ENCODE data around the gene AGMAT. TPM values are rescaled to one million over a fixed set of nuclear protein-coding genes. Genes with fewer than 3 reads are reported as not detected.

Gene AGMAT
- total and polyA plus RNA-seq, 2 of the 4 experiments (the other 2 are of a cell fraction), result 0.18 to 0.26 TPM

DNA sequence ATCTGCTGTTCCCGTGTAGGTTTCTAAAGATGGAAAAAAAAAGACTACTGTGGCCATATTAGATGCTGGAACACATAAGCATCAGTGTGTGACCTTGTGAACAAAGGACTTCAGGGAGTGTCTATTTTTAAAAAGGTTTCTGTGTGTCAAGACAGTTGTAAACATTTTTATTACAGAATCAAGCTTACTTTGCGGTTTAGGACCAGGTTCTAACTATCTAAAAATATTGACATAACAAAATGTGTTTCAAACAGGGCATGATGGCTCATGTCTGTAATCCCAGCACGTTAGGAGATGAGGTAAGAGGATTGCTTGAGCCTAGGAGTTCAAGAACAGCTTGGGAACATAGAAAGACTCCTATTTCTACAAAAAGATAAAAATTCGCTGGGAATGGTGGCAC is 25.3 kb upstream of the AGMAT start (continued):
- TF ChIP-seq RCOR1 (IDR thresholded peaks at IDR 0.05; ENCODE audit: insufficient replicate concordance, low read length) (no peak), BHLHE40 (IDR thresholded peaks at IDR 0.05; ENCODE audit: low read depth, low read length) (no peak), CHD1 (IDR thresholded peaks at IDR 0.05; ENCODE audit: low read depth, low read length) (no peak)

DNA sequence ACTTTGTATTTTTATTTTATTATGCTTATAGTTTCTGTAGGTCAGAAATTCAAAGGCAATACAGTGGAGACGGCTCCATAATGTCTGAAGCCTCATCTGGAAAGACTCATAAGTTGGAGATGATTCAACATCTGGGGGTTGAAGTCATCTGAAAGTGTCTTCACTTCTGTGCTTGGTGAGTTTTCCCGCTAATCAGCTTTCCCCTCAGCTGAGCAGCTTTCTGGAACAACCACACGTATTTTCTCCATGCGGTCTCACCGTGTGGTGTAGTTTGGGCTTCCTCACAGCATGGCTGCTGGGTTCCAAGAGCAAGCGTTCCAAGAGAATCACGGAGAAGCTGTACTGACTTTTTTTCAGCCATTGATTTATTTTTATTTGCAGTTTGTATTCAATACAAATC is 24.8 kb upstream of the AGMAT start:
- Histone ChIP-seq H3K23ac (ENCODE audit: low read depth, low read length) (no peak overlapping the region), H3K36me3 (ENCODE audit: control insufficient read depth, insufficient read depth, low read length) (no peaks in the 10 kb centered on the region), H4K91ac (ENCODE audit: insufficient read depth, low read depth, low read length) (no peak overlapping the region), H2AFZ (replicated peaks; ENCODE audit: low read length, poor library complexity) (no peak overlapping the region), H2AK9ac (replicated peaks; ENCODE audit: low read depth, low read length, poor library complexity) (no peak overlapping the region), H2BK120ac (ENCODE audit: low read depth, low read length) (no peak overlapping the region), H2BK5ac (ENCODE audit: low read depth, low read length, poor library complexity, severe bottlenecking) (no peak overlapping the region), H3K18ac (ENCODE audit: low read depth, low read length) (no peak overlapping the region), H4K8ac (ENCODE audit: low read depth in 2 of 2, low read length in 2 of 2) (no peak overlapping the region), H3K4ac (ENCODE audit: low read depth, low read length) (no peak overlapping the region), H3K27me3 (ENCODE audit: control insufficient read depth, insufficient read depth, low read length) (no peaks in the 10 kb centered on the region), H3K4me1 (ENCODE audit: control insufficient read depth, insufficient read depth, low read length) (no peaks in the 10 kb centered on the region), H3K79me1 (ENCODE audit: low read depth in 1 of 2, low read length in 2 of 2) (no peaks in the 10 kb centered on the region), H3K9me3 (ENCODE audit: control insufficient read depth, insufficient read depth, low read length) (peaks cover 2% of the 10 kb centered on the region; the same call in 1 of the 2 replicates), H2AK5ac (ENCODE audit: low read depth, low read length) (no peak overlapping the region), H3K27ac (ENCODE audit: insufficient read depth, low read length) (no peak overlapping the region), H3K4me3 (ENCODE audit: insufficient read depth, low read depth, low read length) (no peak overlapping the region), H3K14ac (replicated peaks; ENCODE audit: low read depth, low read length) (no peak overlapping the region), H3K9me1 (ENCODE audit: insufficient read depth, low read length) (no peaks in the 10 kb centered on the region), H3K9ac (ENCODE audit: low read depth, low read length) (no peak overlapping the region), H2BK15ac (ENCODE audit: low read depth, low read length) (no peak overlapping the region), H4K20me1 (ENCODE audit: insufficient read depth, low read length) (no peaks in the 10 kb centered on the region), H4K5ac (ENCODE audit: low read depth, low read length) (no peak overlapping the region), H3K56ac (ENCODE audit: extremely low read depth, insufficient read depth, low read length) (no peak overlapping the region), H2BK20ac (ENCODE audit: low read depth, low read length) (no peak overlapping the region), H3K4me2 (ENCODE audit: low read depth, low read length) (no peak overlapping the region)
- no CpG with 5 or more reads among the region's 7 CpGs for WGBS, 2 experiments (ENCODE audit: extremely low coverage in 2 of 2, insufficient read length in 1 of 2)
- no peak for DNase-seq
- CTCF ChIA-PET, result no interaction called here
- ATAC-seq (ENCODE audit: low read depth), result no peak
- POLR2A ChIA-PET (ENCODE audit: unreplicated experiment), result no interaction called here
- intact Hi-C loops (cut with micrococcal nuclease), result no loop called here
- no TSS peak for BruUV-seq (replicated peaks)
- in situ Hi-C loops (cut with MboI; ENCODE audit: low sequenced_read_pairs), result no loop called here
- dilution Hi-C loops (cut with HindIII; ENCODE audit: low sequenced_read_pairs, unreplicated experiment), result no loop called here
- TF ChIP-seq MAZ (IDR thresholded peaks at IDR 0.05; ENCODE audit: borderline replicate concordance, low read depth, low read length), result no peak
- TF ChIP-seq CTCF (conservative IDR thresholded peaks at IDR 0.05; ENCODE audit: low read depth, low read length), result no peak
- TF ChIP-seq MXI1 (IDR thresholded peaks at IDR 0.05; ENCODE audit: borderline replicate concordance, low read depth, low read length), result no peak
- TF ChIP-seq NFE2L2 (IDR thresholded peaks at IDR 0.05; ENCODE audit: low read depth, low read length), result no peak
- no peak for TF ChIP-seq FOS (IDR thresholded peaks at IDR 0.05; ENCODE audit: low read depth, low read length)
- TF ChIP-seq ELK1 (IDR thresholded peaks at IDR 0.05; ENCODE audit: borderline replicate concordance, low read depth, low read length), result no peak
- no peak for TF ChIP-seq RAD21 (IDR thresholded peaks at IDR 0.05; ENCODE audit: low read length)
- no peak for TF ChIP-seq SMC3 (IDR thresholded peaks at IDR 0.05; ENCODE audit: low read depth, low read length)
- TF ChIP-seq MAFK (IDR thresholded peaks at IDR 0.05; ENCODE audit: low read depth, low read length), result no peak
- TF ChIP-seq POLR2A (IDR thresholded peaks at IDR 0.05; ENCODE audit: low read depth, low read length), result no peak
- TF ChIP-seq, protein P1, sequence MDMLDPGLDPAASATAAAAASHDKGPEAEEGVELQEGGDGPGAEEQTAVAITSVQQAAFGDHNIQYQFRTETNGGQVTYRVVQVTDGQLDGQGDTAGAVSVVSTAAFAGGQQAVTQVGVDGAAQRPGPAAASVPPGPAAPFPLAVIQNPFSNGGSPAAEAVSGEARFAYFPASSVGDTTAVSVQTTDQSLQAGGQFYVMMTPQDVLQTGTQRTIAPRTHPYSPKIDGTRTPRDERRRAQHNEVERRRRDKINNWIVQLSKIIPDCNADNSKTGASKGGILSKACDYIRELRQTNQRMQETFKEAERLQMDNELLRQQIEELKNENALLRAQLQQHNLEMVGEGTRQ (IDR thresholded peaks at IDR 0.05; ENCODE audit: low read depth, low read length), result no peak
- TF ChIP-seq RFX5 (IDR thresholded peaks at IDR 0.05; ENCODE audit: low read depth, low read length), result no peak
- TF ChIP-seq CHD1 (IDR thresholded peaks at IDR 0.05; ENCODE audit: low read depth, low read length), result no peak
- TF ChIP-seq RCOR1 (IDR thresholded peaks at IDR 0.05; ENCODE audit: insufficient replicate concordance, low read length), result no peak
- TF ChIP-seq BHLHE40 (IDR thresholded peaks at IDR 0.05; ENCODE audit: low read depth, low read length), result no peak

Measured in IMR-90 (cell line).